Right ventricle myocardium inferior (tissue), 1 donor: ENCODE results near the gene BPIFB3. TPM values are rescaled to one million over a fixed set of nuclear protein-coding genes. Genes with fewer than 3 reads are reported as not detected.
"Not testable (repeated sequence)": the region's sequence is repeated elsewhere in the genome, so short reads cannot be mapped to it uniquely, and the experiment has no call there.

Experiments
- ATAC-seq: fragments of 200-7000 bp; cut with Tn5 transposase; one replicate; pipeline ENCODE4 v1.9.1; 2020; ENCODE audit warnings: mild to moderate bottlenecking, moderate library complexity
- DNase-seq: peaks from one replicate; pipeline ENCODE4 v3.0.0; 2021; ENCODE audit errors: missing footprints
- intact Hi-C: fragments of 100-400 bp; cut with DNase I; formaldehyde crosslinking; loops from one replicate; pipeline ENCODE4 v1.11.0; 2022
- total RNA-seq: library from RNA; stranded (reverse); fragmentation: NEBNext Ultra II Directional; extraction: Animal tissue kit (Norgen Biotek cat#: 25700); gene quantifications from one replicate; pipeline ENCODE4 v1.2.1, GENCODE V29; 2021
- donor health status: DM: no; HTN: yes; CAD: no; lungs with severe emphysema.

The BPIFB3 gene
- total RNA-seq, 1 donor from 2014 or later: not detected

DNA sequence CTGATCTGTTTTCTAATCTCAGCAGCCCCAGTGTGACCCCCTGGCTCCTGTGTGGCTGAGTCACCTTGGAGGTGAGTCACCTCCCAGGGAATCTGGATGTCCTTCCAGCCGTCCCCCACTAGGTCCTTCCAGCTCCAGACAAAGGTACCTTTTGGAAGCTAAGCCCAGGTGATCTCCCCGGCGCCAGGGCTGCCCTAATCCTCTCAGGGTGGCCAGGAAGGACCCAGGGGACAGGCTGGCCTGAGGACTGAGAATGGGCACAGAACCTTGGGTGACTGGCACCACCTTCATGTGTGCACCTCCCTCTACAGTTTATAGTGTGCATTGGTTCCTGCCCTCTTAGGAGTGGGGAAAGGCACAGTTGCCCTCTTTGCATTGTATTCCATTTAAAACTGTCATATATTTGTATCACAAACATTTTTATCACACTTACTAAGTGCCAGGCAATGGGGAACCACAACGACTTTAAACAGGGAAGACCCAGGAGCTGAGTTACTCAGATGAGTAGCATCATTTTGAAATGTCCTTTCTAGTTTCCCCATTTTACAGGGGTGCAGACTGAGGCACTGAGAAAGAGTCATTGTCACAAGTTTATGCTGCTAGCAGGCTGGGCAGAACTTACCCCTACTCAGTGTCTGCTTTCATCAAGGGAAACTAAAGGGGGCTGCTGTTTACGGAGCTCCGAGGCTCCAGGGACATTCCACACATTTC is 23.1 kb downstream of the BPIFB3 start:
- no peak for ATAC-seq
- intact Hi-C loops: no loop called here
- no peak for DNase-seq

DNA sequence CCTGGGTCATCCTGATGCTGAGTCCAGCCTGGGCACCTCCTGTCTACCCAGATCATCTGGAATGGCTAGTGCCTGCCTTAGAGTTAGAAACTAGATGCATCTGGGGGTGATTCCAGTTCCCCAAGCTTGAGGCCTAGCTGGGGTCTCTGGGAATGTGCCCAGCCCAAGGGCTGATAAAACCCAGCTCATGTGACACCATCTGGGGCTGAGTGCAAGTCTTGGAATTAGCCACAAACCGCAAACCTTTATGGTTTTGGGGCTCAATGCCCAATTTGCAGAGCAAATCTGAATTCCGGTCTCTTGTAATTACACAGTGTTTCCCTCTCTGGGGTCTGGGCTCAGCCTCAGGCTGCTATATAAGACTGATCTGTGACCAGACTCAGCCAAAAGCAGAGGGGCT is 25.6 kb downstream of the BPIFB3 start, which contains the start of gene BPIFB4:
BPIFB4 (plus strand) TSS at position 385 of the 400 bp plus-strand sequence. CDS start 1,884 bp downstream, outside the sequence.
- ATAC-seq: no peak
- DNase-seq: no peak
- intact Hi-C loops: no loop called here

DNA sequence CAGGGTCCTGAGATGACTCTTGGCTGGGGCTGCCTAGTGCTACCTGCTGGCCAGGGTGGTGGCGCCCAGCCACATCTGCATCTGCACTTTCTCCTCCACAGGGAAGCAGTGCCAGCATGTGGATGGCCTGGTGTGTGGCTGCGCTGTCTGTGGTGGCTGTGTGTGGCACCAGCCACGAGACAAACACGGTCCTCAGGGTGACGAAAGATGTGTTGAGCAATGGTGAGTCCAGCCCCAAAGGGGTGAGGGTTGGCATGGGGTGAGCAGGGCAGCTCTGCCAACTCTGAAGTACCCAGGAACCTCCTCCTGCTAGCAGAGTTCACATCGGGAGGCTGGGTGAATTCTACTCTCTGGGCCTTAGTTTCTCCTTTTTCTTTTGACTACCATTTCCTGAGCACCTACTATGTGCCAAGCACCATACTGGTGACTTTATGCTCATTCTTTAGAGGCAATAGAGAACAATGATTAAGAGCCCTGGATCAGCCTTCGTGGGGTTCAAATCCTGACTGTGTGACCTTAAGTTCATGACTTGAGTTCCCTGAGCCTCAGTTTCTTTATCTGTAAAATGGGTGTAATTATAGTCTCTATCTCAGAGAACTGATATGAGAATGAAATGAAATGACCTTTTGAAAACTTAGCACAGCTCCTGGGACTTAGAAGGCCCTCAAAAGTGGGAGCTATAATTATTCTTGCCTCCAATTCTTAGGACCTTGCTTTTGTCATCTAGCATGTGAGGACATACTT is 27.9 kb downstream of the BPIFB3 start:
- peak; percentile 44 for ATAC-seq

GRCh38 chr20:33082546-33082945 is 28.8 kb downstream of the BPIFB3 start:
- ATAC-seq (no peak), DNase-seq (no peak)
- intact Hi-C loops: no loop called here

More for the DNA sequence above, 27.9 kb downstream of the BPIFB3 start:
- intact Hi-C loops: no loop called here
- no peak for DNase-seq

DNA sequence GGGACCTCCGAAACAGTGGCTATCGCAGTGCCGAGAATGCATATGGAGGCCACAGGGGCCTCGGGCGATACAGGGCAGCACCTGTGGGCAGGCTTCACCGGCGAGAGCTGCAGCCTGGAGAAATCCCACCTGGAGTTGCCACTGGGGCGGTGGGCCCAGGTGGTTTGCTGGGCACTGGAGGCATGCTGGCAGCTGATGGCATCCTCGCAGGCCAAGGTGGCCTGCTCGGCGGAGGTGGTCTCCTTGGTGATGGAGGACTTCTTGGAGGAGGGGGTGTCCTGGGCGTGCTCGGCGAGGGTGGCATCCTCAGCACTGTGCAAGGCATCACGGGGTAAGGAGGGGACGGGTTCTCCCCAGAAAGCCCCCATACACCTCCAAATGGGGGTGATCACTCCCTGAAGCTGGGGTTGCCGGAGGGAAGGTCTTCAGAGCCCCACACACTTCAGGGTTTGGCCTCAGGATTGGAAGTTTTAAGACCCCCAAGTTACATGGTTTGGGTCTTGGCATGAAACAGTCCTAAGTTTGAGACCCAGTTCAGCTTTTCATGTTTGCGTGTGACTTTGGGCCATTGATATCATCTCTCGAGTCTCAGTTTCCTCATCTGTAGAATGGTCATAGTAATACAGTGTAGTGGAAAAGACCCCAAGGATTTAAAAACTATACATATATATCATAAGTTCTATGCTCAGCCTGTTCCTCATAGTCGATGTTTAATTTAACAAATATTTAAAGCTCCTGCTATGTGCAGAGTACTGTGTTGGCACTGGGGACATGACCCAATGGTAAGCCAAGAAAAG is 30.0 kb downstream of the BPIFB3 start:
- ATAC-seq (no peak), DNase-seq (no peak)
- intact Hi-C loops: no loop called here

DNA sequence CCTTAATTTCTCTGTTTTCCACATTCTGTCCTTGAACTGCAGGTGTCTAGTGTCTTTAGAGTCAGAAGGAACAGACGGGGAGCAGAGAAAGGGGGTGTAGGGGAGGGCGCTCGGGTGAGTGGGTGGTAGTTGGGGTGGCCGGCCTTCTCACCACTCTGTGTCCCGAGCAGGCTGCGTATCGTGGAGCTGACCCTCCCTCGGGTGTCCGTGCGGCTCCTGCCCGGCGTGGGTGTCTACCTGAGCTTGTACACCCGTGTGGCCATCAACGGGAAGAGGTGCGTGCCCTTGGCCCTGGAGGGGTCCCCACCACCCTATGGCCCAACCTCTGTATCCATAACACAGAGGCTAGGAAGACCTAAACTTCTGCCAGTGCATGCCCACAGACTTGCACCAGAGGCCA is 31.0 kb downstream of the BPIFB3 start:
- intact Hi-C loops: no loop called here
- DNase-seq (no peak), ATAC-seq (no peak)

GRCh38 chr20:33086052-33086722 is 32.5 kb downstream of the BPIFB3 start:
- ATAC-seq (no peak), DNase-seq (no peak)
- intact Hi-C loops: no loop called here

- ATAC-seq: no peak
- no peak for DNase-seq
- intact Hi-C loops: no loop called here
Observed at GRCh38 chr20:33091147-33091546, 37.4 kb downstream of the BPIFB3 start.

DNA sequence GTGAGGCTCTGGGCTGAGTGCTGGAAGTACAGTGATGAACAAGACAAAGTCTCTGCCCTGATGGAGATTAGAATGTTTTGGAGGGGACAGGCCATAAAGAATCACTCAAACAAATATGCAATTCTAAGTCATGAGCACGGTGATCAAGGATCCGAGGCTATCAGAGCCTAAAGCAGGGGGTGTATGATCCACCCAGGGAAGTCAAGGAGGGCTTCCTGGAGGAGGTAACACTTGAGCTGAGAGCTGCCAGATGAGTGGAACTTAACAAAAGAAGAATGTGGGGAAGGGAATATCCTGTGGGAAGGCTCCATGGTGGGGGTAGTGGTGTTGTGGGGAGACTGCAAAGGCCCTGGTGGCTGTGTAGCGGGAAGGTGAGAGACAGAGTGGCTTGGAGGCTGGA is 38.0 kb downstream of the BPIFB3 start:
- ATAC-seq (no peak), DNase-seq (no peak)
- intact Hi-C loops: no loop called here

DNA sequence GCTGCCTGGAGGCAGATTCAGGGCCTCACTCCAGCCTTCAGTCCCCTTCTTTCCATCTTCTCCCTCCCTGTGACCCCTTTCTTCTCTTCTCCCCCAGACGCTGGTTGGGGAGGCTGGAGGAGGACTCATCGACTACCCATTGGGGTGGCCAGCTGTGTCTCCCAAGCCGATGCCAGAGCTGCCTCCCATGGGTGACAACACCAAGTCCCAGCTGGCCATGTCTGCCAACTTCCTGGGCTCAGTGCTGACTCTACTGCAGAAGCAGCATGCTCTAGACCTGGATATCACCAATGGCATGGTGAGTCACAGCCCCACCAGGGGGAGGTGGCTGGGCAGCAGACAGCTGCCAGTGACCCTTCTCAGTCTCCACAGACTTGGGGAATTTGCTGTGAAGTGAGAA is 38.7 kb downstream of the BPIFB3 start:
- intact Hi-C loops: no loop called here
- DNase-seq (no peak), ATAC-seq (no peak)

- intact Hi-C loops: no loop called here
- ATAC-seq (no peak), DNase-seq (no peak)
Observed at GRCh38 chr20:33093074-33093473, 39.4 kb downstream of the BPIFB3 start.

DNA sequence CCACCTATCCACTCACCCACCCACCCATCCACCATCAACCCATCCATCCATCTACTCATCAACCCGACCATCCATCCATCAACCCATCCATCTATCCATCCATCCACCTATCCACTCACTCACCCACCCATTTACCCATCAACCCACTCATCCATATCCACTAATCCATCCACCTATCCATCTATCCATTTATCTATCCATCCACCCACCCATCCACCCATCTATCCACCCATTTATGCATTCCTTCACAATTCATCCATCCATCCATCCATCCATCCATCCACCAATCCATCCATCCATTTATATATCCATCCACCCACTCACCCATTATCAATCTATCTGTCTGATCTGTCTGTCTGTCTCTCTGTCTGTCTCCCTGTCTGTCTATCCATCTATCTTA is 39.9 kb downstream of the BPIFB3 start:
- intact Hi-C loops: no loop called here
- ATAC-seq: no peak
- DNase-seq: no peak

DNA sequence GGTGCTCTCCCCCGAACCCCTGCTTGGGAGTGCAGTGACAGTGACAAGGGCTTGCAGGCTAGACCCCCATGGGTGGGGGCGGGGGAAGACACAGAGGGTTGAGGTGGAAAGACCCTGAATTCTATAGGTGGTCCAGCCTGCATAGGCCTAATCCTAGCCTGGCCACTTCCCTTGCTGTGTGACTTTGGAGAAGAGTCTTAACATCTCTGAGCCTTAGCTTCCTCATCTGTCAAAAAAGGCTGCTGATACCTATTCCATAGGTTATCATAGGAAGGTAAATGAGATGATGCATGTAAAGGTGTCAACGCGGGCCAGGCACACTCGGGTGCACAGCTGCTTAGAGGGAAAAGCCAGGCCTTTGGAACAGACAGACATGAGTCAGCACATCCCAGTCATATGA is 41.5 kb downstream of the BPIFB3 start:
- DNase-seq (no peak), ATAC-seq (no peak)
- intact Hi-C loops: no loop called here

DNA sequence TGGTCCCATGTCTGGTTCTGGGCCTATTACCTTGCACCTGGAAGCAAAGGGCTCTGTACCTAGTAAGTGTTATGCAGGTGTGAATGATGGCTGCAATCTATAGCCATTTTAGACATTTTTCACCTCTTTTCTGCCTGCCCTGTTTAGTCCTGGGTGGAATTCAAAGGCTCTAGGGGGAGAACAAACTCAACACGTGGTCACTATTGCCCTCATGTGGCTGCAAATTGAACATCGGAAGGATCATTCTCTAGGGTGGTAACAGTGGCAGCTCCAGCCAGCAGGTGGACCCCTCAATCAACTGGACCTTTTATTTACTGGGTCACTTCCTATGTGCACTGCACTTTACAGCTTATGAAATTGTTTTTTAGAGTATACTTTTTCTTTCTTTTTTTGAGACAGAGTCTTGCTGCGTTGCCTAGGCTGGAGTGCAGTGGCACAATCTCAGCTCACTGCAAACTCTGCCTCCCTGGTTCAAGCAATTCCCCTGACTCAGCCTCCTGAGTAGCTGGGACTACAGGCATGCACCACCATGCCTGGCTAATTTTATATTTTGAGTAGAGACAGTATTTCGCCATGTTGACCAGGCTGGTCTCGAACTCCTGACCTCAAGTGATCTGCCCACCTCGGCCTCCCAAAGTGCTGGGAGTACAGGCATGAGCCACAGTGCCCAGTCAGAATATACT is 42.3 kb downstream of the BPIFB3 start:
- peak; percentile 64 for ATAC-seq
- not testable (repeated sequence) for DNase-seq
- intact Hi-C loops: loop anchor here (1.0 to 2.0 kb wide), 2 partner anchors 194 to 305 kb away; no protein-coding TSS in a partner anchor

GRCh38 chr20:33097001-33097400 is 43.3 kb downstream of the BPIFB3 start:
- no peak for ATAC-seq
- intact Hi-C loops: loop anchor here (2.0 kb wide), 1 partner anchor 306 kb away; no protein-coding TSS in a partner anchor
- DNase-seq: no peak

- DNase-seq: no peak
- intact Hi-C loops: no loop called here
- no peak for ATAC-seq
Observed at GRCh38 chr20:33099843-33100538, 46.3 kb downstream of the BPIFB3 start.

- intact Hi-C loops: no loop called here
- DNase-seq (no peak), ATAC-seq (no peak)
Observed at GRCh38 chr20:33103556-33103955, 49.9 kb downstream of the BPIFB3 start.

DNA sequence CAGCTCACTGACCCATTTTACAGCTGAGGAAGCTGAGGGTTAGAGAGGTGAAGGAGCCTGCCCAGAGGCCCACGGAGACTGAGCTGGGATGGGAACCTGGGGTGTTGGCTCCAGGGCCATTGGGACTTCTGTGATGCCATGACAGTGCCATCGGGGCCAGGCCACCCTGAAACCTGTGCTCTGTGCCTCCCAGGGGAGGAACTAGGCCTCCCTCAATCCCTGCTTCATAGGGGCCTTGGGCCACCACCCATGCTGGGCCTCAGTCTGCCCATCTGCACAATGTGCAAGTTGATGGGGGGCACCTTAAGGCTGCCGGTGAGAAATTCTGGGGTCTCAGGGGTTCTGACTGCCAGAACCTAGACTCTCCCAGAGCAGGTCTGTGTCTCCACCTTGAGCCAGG is 50.6 kb downstream of the BPIFB3 start:
- intact Hi-C loops: no loop called here
- ATAC-seq (no peak), DNase-seq (no peak)
